Body of pancreas (tissue), 4 donors: ENCODE results near the gene CSTB. TPM values are rescaled to one million over a fixed set of nuclear protein-coding genes. Genes with fewer than 3 reads are reported as not detected.

ENCODE experiments used
- ATAC-seq: fragments of 150-250 bp; one replicate; pipeline ENCODE4 v1.9.1; 2016
- DNase-seq, 4 donors: peaks; one replicate each; pipeline ENCODE4 v3.0.0-alpha.2; 2019
- H3K27ac ChIP-seq, 4 donors: fragments of 200-600 bp; sonication (generic); 1 replicate in 3 of 4; 2 replicates in 1 of 4; pipeline versions ENCODE4 v1.5.1 to v1.6.1; 2016 to 2019; ENCODE audit warnings: mild to moderate bottlenecking in 1 of 4, mixed read lengths in 1 of 4, moderate library complexity in 1 of 4
- H3K27me3 ChIP-seq, 2 donors: fragments of 200-600 bp; sonication (generic); one replicate each; pipeline ENCODE4 v1.6.0; 2016; ENCODE audit warnings: mild to moderate bottlenecking in 1 of 2
- H3K36me3 ChIP-seq, 2 donors: fragments of 200-600 bp; sonication (generic); replicated peaks in 1 of 2; 2 replicates each; pipeline ENCODE4 v1.5.1; 2016; ENCODE audit warnings: low read depth in 2 of 2; ENCODE audit not compliant: insufficient read depth in 1 of 2
- H3K4me1 ChIP-seq: fragments of 200-600 bp; sonication (generic); one replicate; pipeline ENCODE4 v1.6.0; 2016
- H3K4me3 ChIP-seq, 2 donors: fragments of 200-600 bp; sonication (generic); 1 replicate in 1 of 2; 2 replicates in 1 of 2; pipeline ENCODE4 v1.5.1; 2016 to 2019
- H3K9me3 ChIP-seq, 3 donors: fragments of 200-600 bp; sonication (generic); 1 replicate in 2 of 3; 2 replicates in 1 of 3; pipeline ENCODE4 v1.5.1; 2016
- POLR2A ChIP-seq, 3 donors: fragments of 450-650 bp; IDR thresholded peaks; one replicate each; pipeline ENCODE4 v1.6.1; 2016; ENCODE audit warnings: antibody characterized with exemption in 3 of 3, mild to moderate bottlenecking in 2 of 3
- WGBS, 2 donors: methylation state at CpG; one replicate each; pipeline ENCODE4 v1.1.5; 2017; 5-methylcytosine and 5-hydroxymethylcytosine counted together
- intact Hi-C: fragments of 100-400 bp; cut with DNase I; formaldehyde crosslinking; loops from one replicate; pipeline ENCODE4 v1.15.1; 2023
- total RNA-seq, 2 donors: library from RNA; depleted of rRNA; stranded (reverse); fragments of >200 nt; gene quantifications; one replicate each; pipeline ENCODE4 v1.1.0, GENCODE V29; 2016
- TF ChIP-seq, protein P1 (sequence below), 7 experiments: fragments of 450-650 bp in 4 of 7; fragments of 200-600 bp in 3 of 7; sonication (generic) in 3 of 7; IDR thresholded peaks; one replicate each; pipeline ENCODE4 v1.5.1; 2016 to 2019; ENCODE audit warnings: antibody characterized with exemption in 7 of 7

The CSTB gene
- total RNA-seq, 2 donors from 2014 or later = 8.6 to 11.9 TPM

- Histone ChIP-seq H3K4me3 (no peak overlapping the region), H3K4me1 (no peaks in the 10 kb centered on the region), H3K36me3 (peaks cover 18 to 41% of the 10 kb centered on the region in 2 donors), H3K27ac (no peak overlapping the region), H3K9me3 (no peaks in the 10 kb centered on the region), H3K27me3 (no peaks in the 10 kb centered on the region)
- DNase-seq (no peak), ATAC-seq (no peak)
- intact Hi-C loops = no loop called here
- WGBS, 2 donors = 86 to 98% methylated on average over 5 to 14 of the region's 19 CpGs
- TF ChIP-seq, protein P1, sequence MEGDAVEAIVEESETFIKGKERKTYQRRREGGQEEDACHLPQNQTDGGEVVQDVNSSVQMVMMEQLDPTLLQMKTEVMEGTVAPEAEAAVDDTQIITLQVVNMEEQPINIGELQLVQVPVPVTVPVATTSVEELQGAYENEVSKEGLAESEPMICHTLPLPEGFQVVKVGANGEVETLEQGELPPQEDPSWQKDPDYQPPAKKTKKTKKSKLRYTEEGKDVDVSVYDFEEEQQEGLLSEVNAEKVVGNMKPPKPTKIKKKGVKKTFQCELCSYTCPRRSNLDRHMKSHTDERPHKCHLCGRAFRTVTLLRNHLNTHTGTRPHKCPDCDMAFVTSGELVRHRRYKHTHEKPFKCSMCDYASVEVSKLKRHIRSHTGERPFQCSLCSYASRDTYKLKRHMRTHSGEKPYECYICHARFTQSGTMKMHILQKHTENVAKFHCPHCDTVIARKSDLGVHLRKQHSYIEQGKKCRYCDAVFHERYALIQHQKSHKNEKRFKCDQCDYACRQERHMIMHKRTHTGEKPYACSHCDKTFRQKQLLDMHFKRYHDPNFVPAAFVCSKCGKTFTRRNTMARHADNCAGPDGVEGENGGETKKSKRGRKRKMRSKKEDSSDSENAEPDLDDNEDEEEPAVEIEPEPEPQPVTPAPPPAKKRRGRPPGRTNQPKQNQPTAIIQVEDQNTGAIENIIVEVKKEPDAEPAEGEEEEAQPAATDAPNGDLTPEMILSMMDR (IDR thresholded peaks at IDR 0.05) = no peak
- TF ChIP-seq POLR2A (IDR thresholded peaks at IDR 0.05) = no peak
Measured at GRCh38 chr21:43799301-43799840, 23.3 kb upstream of the CSTB start.

DNA sequence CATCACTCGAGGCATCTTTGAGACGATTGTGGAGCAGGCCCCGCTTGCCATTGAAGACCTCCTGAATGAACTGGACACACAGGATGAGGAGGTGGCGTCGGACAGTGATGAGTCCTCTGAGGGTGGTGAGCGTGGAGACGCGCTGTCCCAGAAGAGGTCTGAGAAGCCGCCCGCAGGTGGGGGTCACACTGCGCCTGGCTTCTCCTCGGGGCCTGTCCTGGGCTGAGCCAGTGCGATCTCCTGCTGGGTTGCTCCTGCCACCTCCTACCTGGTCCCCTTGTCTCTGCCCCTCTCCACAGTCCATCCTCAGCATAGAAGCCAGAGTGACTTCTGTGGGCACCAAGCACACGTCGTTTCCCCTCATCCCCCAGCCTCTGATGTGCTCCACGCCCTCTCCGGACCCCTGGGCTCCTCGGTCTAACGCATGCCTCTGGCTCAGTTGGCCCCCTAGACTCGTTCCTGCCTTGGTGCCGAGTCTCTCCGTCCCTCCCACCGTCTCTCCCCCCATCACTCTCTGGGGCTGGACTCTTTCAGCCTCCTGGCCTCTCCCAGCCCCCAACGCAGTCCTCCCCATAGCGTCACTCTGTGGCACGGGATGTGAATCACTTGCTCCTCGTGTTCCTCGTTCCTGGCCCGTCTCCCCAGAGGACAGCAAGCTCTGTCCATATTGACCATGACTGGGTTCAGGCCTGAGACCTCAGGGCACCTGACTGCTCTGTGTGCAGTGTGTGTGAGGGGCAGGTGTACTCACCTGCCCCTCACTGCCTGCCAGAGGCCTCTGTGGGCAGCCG, 22.0 kb upstream of the CSTB start:
- intact Hi-C loops = no loop called here
- WGBS, 2 donors = 89 to 90% methylated on average over 27 to 30 of the region's 30 CpGs
- no peak overlapping the region for H3K27ac ChIP-seq
- DNase-seq (no peak), ATAC-seq (no peak)
- H3K27me3 ChIP-seq = no peaks in the 10 kb centered on the region
- no peak overlapping the region for H3K4me3 ChIP-seq
- peaks cover 18 to 50% of the 10 kb centered on the region in 2 donors for H3K36me3 ChIP-seq
- no peak for TF ChIP-seq POLR2A (IDR thresholded peaks at IDR 0.05)
- TF ChIP-seq, protein P1 (IDR thresholded peaks at IDR 0.05) = no peak
- H3K4me1 ChIP-seq = no peaks in the 10 kb centered on the region
- H3K9me3 ChIP-seq = no peaks in the 10 kb centered on the region

DNA sequence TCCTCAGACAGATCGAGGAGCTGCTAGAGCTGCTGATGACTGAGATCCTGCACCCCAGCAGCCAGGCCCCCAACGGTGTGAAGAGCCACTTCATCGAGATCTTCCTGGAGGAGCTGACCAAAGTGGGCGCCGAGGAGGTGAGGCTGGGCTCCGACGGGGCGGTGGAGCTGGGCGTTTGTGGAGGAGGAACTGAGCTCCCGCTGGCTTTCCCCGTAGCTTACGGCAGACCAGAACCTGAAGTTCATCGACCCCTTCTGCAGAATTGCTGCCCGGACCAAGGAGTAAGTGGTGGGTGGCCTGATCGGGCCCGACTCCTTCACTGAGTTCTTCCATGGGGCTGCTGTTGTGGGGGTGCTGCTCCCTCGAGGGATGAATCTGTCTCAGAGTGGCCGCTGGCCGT, 21.3 kb upstream of the CSTB start:
- intact Hi-C loops = no loop called here
- no peaks in the 10 kb centered on the region for H3K4me1 ChIP-seq
- H3K27ac ChIP-seq = no peak overlapping the region
- TF ChIP-seq, protein P1 (IDR thresholded peaks at IDR 0.05) = no peak
- no peak for TF ChIP-seq POLR2A (IDR thresholded peaks at IDR 0.05)
- WGBS, 2 donors = 84% methylated on average over 19 of the region's 19 CpGs; no CpG with 5 or more reads in 1 of the 2 donors
- no peak for ATAC-seq
- H3K27me3 ChIP-seq = no peaks in the 10 kb centered on the region
- H3K9me3 ChIP-seq = no peaks in the 10 kb centered on the region
- DNase-seq = no peak
- H3K4me3 ChIP-seq = no peak overlapping the region
- H3K36me3 ChIP-seq = peaks cover 18 to 48% of the 10 kb centered on the region in 2 donors

- ATAC-seq = no peak
- H3K27ac ChIP-seq = no peak overlapping the region
- TF ChIP-seq POLR2A (IDR thresholded peaks at IDR 0.05) = no peak
- TF ChIP-seq, protein P1 (IDR thresholded peaks at IDR 0.05) = no peak
- H3K4me1 ChIP-seq = peaks cover 14% of the 10 kb centered on the region
- intact Hi-C loops = no loop called here
- DNase-seq = no peak
- WGBS, 2 donors = 85 to 95% methylated on average over 6 to 14 of the region's 14 CpGs
- H3K27me3 ChIP-seq = no peaks in the 10 kb centered on the region
- no peak overlapping the region for H3K4me3 ChIP-seq
- no peaks in the 10 kb centered on the region for H3K9me3 ChIP-seq
- peaks cover 18 to 42% of the 10 kb centered on the region in 2 donors for H3K36me3 ChIP-seq
Measured at GRCh38 chr21:43794857-43795256, 18.7 kb upstream of the CSTB start.
